GM18498 (cell line): ENCODE measurements around the gene MED13L.

Source experiments
- ATAC-seq: cut with Tn5 transposase; IDR thresholded peaks from one replicate; pipeline ENCODE4 v1.9.1; 2021; ENCODE audit warnings: mild to moderate bottlenecking, moderate library complexity; ENCODE audit not compliant: unreplicated experiment

The MED13L gene

GRCh38 chr12:116280595-116281290 lies 3.2 kb upstream of the MED13L start:
- ATAC-seq, result no peak

GRCh38 chr12:116278667-116279066 lies 1.2 kb upstream of the MED13L start:
- no peak for ATAC-seq

GRCh38 chr12:116278279-116278626 lies 760 bp upstream of the MED13L start:
- ATAC-seq, result no peak

- ATAC-seq, result peak; percentile 40
Measured at GRCh38 chr12:116276652-116277466, 634 bp downstream of the MED13L start.

- ATAC-seq, result no peak
Measured at GRCh38 chr12:116274551-116275375, 2.7 kb downstream of the MED13L start.

GRCh38 chr12:116273813-116274550 lies 3.5 kb downstream of the MED13L start:
- no peak for ATAC-seq

- ATAC-seq, result no peak
Measured at GRCh38 chr12:116267948-116268347, 9.5 kb downstream of the MED13L start.

- ATAC-seq, result no peak
Measured at GRCh38 chr12:116266631-116267349, 10.7 kb downstream of the MED13L start.

GRCh38 chr12:116266168-116266601 lies 11.3 kb downstream of the MED13L start:
- ATAC-seq, result no peak

GRCh38 chr12:116265351-116266147 lies 11.9 kb downstream of the MED13L start:
- no peak for ATAC-seq

- no peak for ATAC-seq
Measured at GRCh38 chr12:116264525-116265070, 12.9 kb downstream of the MED13L start.

GRCh38 chr12:116263844-116264243 lies 13.6 kb downstream of the MED13L start:
- no peak for ATAC-seq

GRCh38 chr12:116263431-116263830 lies 14.1 kb downstream of the MED13L start:
- ATAC-seq, result no peak

GRCh38 chr12:116262741-116263140 lies 14.8 kb downstream of the MED13L start:
- ATAC-seq, result no peak

- ATAC-seq, result no peak
Measured at GRCh38 chr12:116261525-116262100, 15.9 kb downstream of the MED13L start.

GRCh38 chr12:116259800-116260577 lies 17.5 kb downstream of the MED13L start:
- no peak for ATAC-seq

GRCh38 chr12:116257826-116258225 lies 19.7 kb downstream of the MED13L start:
- ATAC-seq, result no peak

- no peak for ATAC-seq
Measured at GRCh38 chr12:116257215-116257614, 20.3 kb downstream of the MED13L start.
